Fibroblast of villous mesenchyme (primary cell): ENCODE data around the gene SLC5A9. TPM values are rescaled to one million over a fixed set of nuclear protein-coding genes. Genes with fewer than 3 reads are reported as not detected.
"Not testable (repeated sequence)": the region's sequence is repeated elsewhere in the genome, so short reads cannot be mapped to it uniquely, and the experiment has no call there.

Source experiments
- DNase-seq: peaks from one replicate; pipeline ENCODE4 v3.0.0-alpha.2; 2010; ENCODE audit warnings: low read depth
- H3K4me3 ChIP-seq: 2 replicates; pipeline ENCODE4 v1.5.1; 2011; ENCODE audit warnings: low read depth, mild to moderate bottlenecking, low read length
- CTCF ChIP-seq: IDR thresholded peaks from 2 replicates; pipeline ENCODE4 v1.5.1; 2012; ENCODE audit warnings: low read depth, mild to moderate bottlenecking, low read length; ENCODE audit not compliant: insufficient read depth
- total RNA-seq: library from RNA; depleted of rRNA; stranded (reverse); fragments of >200 nt; gene quantifications from 2 replicates; pipeline ENCODE4 v1.2.3, GENCODE V29; 2012

The SLC5A9 gene
- total RNA-seq, 1 donor = not detected

GRCh38 chr1:48292706-48293105 is 70.2 kb downstream of the SLC5A9 start:
- no peak for TF ChIP-seq CTCF
- no peak overlapping the region for H3K4me3 ChIP-seq
- DNase-seq = no peak

DNA sequence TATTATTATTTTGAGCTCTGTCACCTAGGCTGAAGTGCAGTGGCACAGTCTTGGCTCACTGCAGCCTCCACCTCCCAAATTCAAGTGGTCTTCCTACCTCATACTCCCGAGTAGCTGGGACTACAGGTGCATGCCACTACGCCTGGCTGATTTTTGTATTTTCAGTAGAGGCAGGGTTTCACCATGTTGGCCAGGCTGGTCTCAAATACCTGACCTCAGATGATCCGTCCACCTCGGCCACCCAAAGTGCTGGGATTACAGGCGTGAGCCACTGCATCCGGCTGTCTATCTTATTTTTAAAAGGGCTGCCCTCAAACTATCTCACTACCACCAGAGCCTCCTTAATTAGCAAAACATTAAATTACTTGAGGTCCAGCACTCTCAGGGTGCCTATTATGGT is 71.6 kb downstream of the SLC5A9 start:
- not testable (repeated sequence) for DNase-seq, H3K4me3 ChIP-seq

DNA sequence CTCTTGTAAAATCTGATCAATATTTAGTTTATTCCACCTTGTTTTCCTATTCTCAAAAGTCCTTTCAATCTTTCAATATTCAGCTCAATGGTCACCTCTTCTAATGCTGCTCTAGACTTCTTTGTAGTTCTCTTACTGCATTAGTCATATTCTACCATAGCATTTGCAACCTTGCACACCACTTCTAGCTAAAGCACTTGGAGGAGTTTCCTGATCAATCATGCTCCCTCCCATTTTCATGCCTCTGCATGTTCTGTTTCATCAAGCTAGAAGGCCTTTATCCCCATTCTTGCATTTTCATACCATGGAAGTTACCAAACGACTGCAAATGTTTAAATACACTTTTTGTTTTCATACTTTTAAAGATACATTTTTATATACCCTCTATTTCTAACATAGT is 72.1 kb downstream of the SLC5A9 start:
- H3K4me3 ChIP-seq = no peak overlapping the region
- no peak for TF ChIP-seq CTCF
- DNase-seq = no peak

Other genes with a start within 250 kb of the SLC5A9 start
- gene TRABD2B, start 225.3 kb upstream of the SLC5A9 start, total RNA-seq = not detected in 2 replicates
- gene SPATA6, start 249.5 kb downstream of the SLC5A9 start, total RNA-seq = 4.2 and 4.7 TPM in 2 replicates